K562 (cell line): ENCODE measurements around the gene RPS8. TPM values are rescaled to one million over a fixed set of nuclear protein-coding genes. Genes with fewer than 3 reads are reported as not detected.

Source experiments
- ESRRA ChIP-seq: fragments of 450-650 bp; IDR thresholded peaks from 2 replicates; pipeline ENCODE4 v1.6.1; 2014; ENCODE audit warnings: low read depth, mild to moderate bottlenecking, moderate library complexity, borderline replicate concordance
- KDM5B ChIP-seq: fragments of 200-600 bp; sonication (generic); IDR thresholded peaks from 2 replicates; pipeline ENCODE4 v1.6.1; 2012; ENCODE audit warnings: low read depth, mild to moderate bottlenecking, moderate library complexity, low read length, control low read depth, inconsistent platforms; ENCODE audit not compliant: insufficient replicate concordance
- KLF1 ChIP-seq: fragments of 450-650 bp; IDR thresholded peaks from 2 replicates; pipeline ENCODE4 v1.6.1; 2016; ENCODE audit warnings: missing genetic modification characterization, missing compliant biosample characterization
- MAFK ChIP-seq: IDR thresholded peaks from 2 replicates; pipeline ENCODE4 v1.6.1; 2011; ENCODE audit warnings: low read length, improper control_type of control experiment
- PHF21A ChIP-seq: fragments of 450-650 bp; IDR thresholded peaks from 2 replicates; pipeline ENCODE4 v1.6.1; 2017; ENCODE audit warnings: low read depth, borderline replicate concordance
- ZNF561 ChIP-seq: fragments of 450-650 bp; formaldehyde crosslinking; conservative IDR thresholded peaks from 2 replicates; pipeline ENCODE4 v1.4.0; 2020; ENCODE audit warnings: mild to moderate bottlenecking, moderate library complexity
- ZSCAN29 ChIP-seq: fragments of 450-650 bp; IDR thresholded peaks from 2 replicates; pipeline ENCODE4 v1.6.1; 2017
- polyA plus RNA-seq, 8 experiments: library from polyadenylated mRNA; depleted of rRNA in 4 of 8; stranded (reverse) in 5 of 8; unstranded in 3 of 8; fragments of >200 nt; fragmentation: Nextera tagmentation in 2 of 8; fragmentation: Illumina TruSeq in 1 of 8; extraction: Ambion mirVana in 2 of 8; extraction: Trizol in 1 of 8; gene quantifications; 2 replicates each; pipeline versions ENCODE4 v1.2.1 to v1.2.3, GENCODE V29; 2011 to 2014; ENCODE audit warnings: inconsistent platforms in 1 of 8, missing spikeins in 1 of 8
- total RNA-seq, 7 experiments: library from RNA; depleted of rRNA in 6 of 7; stranded (reverse); fragments of >200 nt in 6 of 7; fragmentation: Illumina TruSeq in 2 of 7; extraction: Trizol in 2 of 7; gene quantifications; 2 replicates each; pipeline versions ENCODE4 v1.2.1 to v1.2.3, GENCODE V29; 2011 to 2021; ENCODE audit warnings: low replicate concordance in 1 of 7
- TF ChIP-seq, protein P1 (sequence below): sonication (generic); formaldehyde crosslinking; IDR thresholded peaks from 2 replicates; pipeline ENCODE4 v1.8.1; 2023; ENCODE audit warnings: mild to moderate bottlenecking, missing genetic modification reagents, moderate library complexity
- TF ChIP-seq, protein P2 (sequence below): fragments of 450-650 bp; IDR thresholded peaks from 2 replicates; pipeline ENCODE4 v1.6.1; 2016; ENCODE audit warnings: antibody characterized with exemption
- TF ChIP-seq, protein P3 (sequence below), 2 experiments: fragments of 450-650 bp in 1 of 2; sonication (generic) in 1 of 2; formaldehyde crosslinking in 1 of 2; IDR thresholded peaks in 1 of 2; conservative IDR thresholded peaks in 1 of 2; 2 replicates each; pipeline versions ENCODE4 v1.6.1 to v1.8.1; 2016 to 2023; ENCODE audit warnings: mild to moderate bottlenecking in 2 of 2, moderate library complexity in 2 of 2, inconsistent platforms in 1 of 2, missing genetic modification reagents in 1 of 2

RPS8 gene
- total and polyA plus RNA-seq, 9 of the 15 experiments (the other 6 are each of a cell fraction or from before 2014, with no cell fraction given), result 2,431 to 4,168 (median 3,109) TPM

DNA sequence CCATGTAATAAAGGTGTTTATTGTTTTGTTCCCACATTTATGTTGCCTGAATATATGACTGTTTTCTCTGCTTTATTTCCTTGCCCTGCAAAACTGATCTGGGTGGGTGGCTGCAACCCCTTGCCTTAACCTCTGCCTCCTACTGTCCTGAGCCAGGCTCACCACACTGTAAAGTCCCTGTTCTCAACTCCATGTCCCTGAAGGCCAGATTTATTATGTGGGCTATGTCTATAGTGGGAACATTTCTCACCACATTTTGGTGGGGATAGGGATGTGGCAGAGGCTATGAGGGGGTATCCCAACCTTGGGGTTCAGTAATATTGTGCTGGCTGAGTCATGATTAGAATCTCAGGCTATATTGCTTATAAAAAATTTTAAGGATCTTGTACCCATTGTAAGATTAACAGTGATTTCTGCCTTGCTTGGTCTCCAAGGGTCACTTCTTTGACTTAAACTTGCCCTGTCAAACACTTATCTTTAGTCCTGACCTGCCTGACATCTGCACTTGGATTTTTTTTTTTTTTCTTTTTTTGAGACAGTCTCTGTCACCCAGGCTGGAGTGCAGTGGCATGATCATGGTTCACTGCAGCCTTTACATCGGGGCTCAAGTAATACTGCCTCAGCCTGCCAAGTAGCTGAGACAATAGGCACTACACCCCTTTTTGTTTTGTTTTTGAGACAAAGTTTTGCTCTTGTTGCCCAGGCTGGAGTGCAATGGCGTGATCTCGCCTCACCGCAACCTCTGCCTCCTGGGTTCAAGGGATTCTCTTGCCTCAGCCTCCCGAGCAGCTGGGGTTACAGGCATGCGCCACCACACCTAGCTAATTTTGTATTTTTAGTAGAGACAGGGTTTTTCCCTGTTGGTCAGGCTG lies 3.6 kb downstream of the RPS8 start (continued):
- TF ChIP-seq, protein P1, sequence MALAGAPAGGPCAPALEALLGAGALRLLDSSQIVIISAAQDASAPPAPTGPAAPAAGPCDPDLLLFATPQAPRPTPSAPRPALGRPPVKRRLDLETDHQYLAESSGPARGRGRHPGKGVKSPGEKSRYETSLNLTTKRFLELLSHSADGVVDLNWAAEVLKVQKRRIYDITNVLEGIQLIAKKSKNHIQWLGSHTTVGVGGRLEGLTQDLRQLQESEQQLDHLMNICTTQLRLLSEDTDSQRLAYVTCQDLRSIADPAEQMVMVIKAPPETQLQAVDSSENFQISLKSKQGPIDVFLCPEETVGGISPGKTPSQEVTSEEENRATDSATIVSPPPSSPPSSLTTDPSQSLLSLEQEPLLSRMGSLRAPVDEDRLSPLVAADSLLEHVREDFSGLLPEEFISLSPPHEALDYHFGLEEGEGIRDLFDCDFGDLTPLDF (CRISPR knock-in tag), result peak; percentile 40; the same call in 1 of the 2 replicates
- TF ChIP-seq KLF1 (tag), result 0 out of 2 replicates have a peak, but pooled peaks have one; percentile 28
- TF ChIP-seq, protein P2, sequence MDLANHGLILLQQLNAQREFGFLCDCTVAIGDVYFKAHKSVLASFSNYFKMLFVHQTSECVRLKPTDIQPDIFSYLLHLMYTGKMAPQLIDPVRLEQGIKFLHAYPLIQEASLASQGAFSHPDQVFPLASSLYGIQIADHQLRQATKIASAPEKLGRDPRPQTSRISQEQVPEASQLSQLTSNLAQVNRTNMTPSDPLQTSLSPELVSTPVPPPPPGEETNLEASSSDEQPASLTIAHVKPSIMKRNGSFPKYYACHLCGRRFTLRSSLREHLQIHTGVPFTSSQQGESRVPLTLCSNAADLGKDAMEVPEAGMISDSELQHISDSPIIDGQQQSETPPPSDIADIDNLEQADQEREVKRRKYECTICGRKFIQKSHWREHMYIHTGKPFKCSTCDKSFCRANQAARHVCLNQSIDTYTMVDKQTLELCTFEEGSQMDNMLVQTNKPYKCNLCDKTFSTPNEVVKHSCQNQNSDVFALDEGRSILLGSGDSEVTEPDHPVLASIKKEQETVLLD, result no peak
- TF ChIP-seq MAFK, result no peak
- TF ChIP-seq ZNF561, result no peak
- 0 out of 2 replicates have a peak, but pooled peaks have one; percentile 11 for TF ChIP-seq ZSCAN29
- peak; percentile 20 for TF ChIP-seq KDM5B
- 0 out of 2 replicates have a peak, but pooled peaks have one; percentile 23 for TF ChIP-seq PHF21A
- no peak for TF ChIP-seq ESRRA
- TF ChIP-seq, protein P3, sequence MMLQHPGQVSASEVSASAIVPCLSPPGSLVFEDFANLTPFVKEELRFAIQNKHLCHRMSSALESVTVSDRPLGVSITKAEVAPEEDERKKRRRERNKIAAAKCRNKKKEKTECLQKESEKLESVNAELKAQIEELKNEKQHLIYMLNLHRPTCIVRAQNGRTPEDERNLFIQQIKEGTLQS (IDR thresholded peaks at IDR 0.05), result no peak
- TF ChIP-seq, protein P3 (CRISPR knock-in tag; conservative IDR thresholded peaks at IDR 0.05), result peak; percentile 36; the same call in 1 of the 2 replicates
